GM12874 (cell line): ENCODE data around the gene STOX1.

Experiments
- CTCF ChIP-seq: IDR thresholded peaks from 2 replicates; pipeline ENCODE4 v1.5.1; 2011; ENCODE audit warnings: low read depth, mild to moderate bottlenecking, control low read depth, low read length, moderate library complexity; ENCODE audit not compliant: insufficient read depth

Gene STOX1, protein sequence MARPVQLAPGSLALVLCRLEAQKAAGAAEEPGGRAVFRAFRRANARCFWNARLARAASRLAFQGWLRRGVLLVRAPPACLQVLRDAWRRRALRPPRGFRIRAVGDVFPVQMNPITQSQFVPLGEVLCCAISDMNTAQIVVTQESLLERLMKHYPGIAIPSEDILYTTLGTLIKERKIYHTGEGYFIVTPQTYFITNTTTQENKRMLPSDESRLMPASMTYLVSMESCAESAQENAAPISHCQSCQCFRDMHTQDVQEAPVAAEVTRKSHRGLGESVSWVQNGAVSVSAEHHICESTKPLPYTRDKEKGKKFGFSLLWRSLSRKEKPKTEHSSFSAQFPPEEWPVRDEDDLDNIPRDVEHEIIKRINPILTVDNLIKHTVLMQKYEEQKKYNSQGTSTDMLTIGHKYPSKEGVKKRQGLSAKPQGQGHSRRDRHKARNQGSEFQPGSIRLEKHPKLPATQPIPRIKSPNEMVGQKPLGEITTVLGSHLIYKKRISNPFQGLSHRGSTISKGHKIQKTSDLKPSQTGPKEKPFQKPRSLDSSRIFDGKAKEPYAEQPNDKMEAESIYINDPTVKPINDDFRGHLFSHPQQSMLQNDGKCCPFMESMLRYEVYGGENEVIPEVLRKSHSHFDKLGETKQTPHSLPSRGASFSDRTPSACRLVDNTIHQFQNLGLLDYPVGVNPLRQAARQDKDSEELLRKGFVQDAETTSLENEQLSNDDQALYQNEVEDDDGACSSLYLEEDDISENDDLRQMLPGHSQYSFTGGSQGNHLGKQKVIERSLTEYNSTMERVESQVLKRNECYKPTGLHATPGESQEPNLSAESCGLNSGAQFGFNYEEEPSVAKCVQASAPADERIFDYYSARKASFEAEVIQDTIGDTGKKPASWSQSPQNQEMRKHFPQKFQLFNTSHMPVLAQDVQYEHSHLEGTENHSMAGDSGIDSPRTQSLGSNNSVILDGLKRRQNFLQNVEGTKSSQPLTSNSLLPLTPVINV

DNA sequence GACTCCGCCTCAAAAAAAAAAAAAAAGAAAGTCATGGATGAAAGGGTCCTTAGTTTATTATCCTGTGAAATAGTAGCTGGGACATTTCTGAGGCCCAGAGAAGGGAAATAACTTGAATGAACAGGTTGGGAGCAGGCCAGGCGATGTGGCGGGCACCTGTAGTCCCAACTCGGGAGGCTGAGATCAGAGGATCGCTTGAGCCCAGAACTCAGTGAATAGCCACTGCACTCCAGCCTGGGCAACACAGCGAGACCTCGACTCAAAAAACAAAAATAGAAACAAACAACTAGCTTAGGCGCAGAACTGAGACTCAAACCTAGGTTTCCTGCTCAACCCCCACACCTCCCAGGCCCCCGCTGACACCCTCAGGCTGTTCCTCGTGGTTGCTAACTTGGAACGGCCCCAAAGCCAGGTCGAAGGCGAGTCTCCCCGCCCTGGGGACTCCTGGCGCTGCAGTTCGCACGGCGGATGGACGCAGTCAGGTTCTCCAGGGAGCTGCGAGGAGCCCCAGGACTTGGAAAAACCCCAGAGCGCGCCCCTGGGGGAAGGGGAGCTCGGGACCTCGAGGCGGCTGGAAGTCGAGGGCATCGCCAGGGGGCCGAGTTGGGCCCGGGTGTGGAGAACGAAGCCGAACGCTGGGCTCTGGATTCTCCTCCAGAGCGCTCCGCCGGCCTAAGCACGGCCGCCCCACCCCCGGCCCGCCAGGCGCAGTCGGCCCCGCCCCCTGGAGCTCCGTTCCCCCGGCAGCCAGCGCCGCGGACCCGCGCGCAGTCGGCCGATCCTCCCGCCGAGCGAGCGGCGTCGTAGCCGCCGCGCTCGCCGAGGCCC is at the start of gene STOX1:
Gene STOX1 (plus strand): TSS at position 768 of the 828 bp plus-strand sequence. CDS start 93 bp downstream, outside the sequence.
- TF ChIP-seq CTCF: no peak

GRCh38 chr10:68781613-68782574 is 45.4 kb upstream of the STOX1 start:
- TF ChIP-seq CTCF: no peak

DNA sequence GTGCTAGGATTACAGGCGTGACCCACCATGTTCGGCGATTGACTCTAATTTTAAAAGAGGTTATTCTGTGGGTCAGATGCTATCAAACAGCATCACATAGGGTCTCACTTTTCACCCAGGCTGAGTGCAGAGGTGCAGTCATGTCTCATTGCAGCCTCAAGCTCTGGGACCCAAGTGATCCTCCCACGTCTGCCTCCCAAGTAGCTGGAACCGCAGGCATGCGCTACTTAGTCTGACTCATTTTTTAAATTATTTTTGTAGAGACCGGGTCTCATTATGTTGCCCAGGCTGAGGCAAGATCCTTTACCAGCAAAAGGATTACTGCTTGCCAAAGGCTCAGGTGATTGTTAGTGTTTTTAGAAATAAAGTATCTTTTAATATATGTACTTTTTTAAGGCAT is 42.9 kb upstream of the STOX1 start:
- TF ChIP-seq CTCF: no peak

DNA sequence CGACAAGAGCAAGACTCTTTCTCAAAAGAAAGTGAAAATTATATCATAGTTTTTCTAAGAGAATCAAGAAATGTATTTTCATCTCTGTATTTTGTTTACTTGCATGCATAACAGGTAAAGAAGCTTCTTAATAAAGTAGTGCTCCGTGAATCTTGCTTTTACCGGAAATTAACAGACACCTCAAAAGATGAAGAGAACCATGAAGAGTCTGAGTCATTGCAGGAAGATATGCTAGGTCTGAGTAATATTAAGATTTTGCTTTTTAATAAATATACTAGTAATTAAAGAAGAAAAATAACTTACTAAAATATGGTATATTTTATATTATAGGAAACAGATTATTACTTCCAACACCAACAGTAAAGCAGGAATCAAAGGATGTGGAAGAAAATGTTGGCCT is 39.5 kb upstream of the STOX1 start:
- TF ChIP-seq CTCF: no peak

GRCh38 chr10:68790476-68790875 is 36.9 kb upstream of the STOX1 start:
- no peak for TF ChIP-seq CTCF

DNA sequence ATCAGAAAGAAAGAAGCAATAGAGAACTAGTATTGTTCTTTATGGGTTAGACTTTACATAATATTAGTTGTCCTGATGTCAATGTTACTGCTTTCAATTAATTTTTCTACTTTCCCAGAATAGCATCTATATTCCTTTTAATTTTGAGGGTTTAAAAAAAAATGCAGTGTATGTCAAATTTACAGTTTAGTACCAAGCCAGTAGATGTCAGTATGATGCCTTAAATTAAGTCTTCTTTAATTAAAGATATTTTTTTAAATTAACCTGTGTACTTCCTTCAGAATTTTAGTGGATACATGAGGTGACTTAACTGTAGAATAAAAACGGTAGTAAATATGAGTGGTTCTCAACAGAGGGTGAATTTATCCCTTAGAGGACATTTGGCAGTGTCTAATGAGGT is 35.2 kb upstream of the STOX1 start:
- no peak for TF ChIP-seq CTCF
